Measurements from ENCODE around the gene RRM1. TPM values are rescaled to one million over a fixed set of nuclear protein-coding genes. Genes with fewer than 3 reads are reported as not detected.

The RRM1 gene
- total RNA-seq, 4 donors from 2014 or later, result 33.1 to 67.4 (median 43.6) TPM

DNA sequence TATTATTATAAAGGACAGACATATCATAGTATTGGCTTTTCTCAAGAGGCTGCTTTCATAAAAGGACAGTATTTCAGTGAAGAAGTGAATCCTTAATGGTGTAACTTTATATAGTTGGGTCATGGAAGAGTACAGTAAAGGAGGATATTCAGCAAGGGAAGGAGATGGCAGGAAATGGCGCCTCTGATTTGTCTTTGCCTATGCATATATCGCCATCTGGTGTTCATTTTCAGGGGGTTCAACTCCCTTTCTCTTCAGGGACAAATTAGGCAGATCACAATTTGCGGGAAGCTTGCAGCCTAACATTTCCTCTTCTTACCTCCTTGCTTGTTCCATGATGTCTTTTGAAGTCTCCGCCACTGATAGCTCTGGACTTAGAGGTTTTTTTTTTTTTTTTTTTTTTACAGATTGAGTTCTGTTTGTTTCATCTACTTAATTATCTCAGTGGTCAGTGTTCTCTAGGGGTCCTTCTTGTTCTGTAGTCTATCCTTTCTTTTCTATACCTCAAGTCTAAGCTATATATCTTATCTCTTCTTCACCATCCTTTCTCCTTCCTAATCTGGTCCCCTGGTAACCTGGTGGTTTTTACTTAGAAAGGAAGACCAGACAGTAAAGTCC is 21.8 kb upstream of the RRM1 start:
- no peak overlapping the region for H3K4me3 ChIP-seq
- 4 to 5% methylated on average over 4 of the region's 4 CpGs for WGBS, 2 donors (ENCODE audit: low coverage in 1 of 2)
- TF ChIP-seq, protein P1, sequence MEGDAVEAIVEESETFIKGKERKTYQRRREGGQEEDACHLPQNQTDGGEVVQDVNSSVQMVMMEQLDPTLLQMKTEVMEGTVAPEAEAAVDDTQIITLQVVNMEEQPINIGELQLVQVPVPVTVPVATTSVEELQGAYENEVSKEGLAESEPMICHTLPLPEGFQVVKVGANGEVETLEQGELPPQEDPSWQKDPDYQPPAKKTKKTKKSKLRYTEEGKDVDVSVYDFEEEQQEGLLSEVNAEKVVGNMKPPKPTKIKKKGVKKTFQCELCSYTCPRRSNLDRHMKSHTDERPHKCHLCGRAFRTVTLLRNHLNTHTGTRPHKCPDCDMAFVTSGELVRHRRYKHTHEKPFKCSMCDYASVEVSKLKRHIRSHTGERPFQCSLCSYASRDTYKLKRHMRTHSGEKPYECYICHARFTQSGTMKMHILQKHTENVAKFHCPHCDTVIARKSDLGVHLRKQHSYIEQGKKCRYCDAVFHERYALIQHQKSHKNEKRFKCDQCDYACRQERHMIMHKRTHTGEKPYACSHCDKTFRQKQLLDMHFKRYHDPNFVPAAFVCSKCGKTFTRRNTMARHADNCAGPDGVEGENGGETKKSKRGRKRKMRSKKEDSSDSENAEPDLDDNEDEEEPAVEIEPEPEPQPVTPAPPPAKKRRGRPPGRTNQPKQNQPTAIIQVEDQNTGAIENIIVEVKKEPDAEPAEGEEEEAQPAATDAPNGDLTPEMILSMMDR (IDR thresholded peaks at IDR 0.05), result peak; percentile 80 to 96 (median 87)
- TF ChIP-seq POLR2AphosphoS5 (IDR thresholded peaks at IDR 0.05) (peak; percentile 57), EP300 (IDR thresholded peaks at IDR 0.05) (no peak), POLR2A (IDR thresholded peaks at IDR 0.05) (no peak)
- peak; percentile 79 for ATAC-seq
- peaks cover 9 to 50% (median 10%) of the 10 kb centered on the region in 3 donors for H3K4me1 ChIP-seq
- no peaks in the 10 kb centered on the region for H3K27me3 ChIP-seq
- H3K36me3 ChIP-seq, result peaks cover 0 to 19% of the 10 kb centered on the region in 2 donors
- peak overlapping the region; percentile 26 to 61 (median 36) for H3K27ac ChIP-seq
- no peaks in the 10 kb centered on the region for H3K9me3 ChIP-seq

DNA sequence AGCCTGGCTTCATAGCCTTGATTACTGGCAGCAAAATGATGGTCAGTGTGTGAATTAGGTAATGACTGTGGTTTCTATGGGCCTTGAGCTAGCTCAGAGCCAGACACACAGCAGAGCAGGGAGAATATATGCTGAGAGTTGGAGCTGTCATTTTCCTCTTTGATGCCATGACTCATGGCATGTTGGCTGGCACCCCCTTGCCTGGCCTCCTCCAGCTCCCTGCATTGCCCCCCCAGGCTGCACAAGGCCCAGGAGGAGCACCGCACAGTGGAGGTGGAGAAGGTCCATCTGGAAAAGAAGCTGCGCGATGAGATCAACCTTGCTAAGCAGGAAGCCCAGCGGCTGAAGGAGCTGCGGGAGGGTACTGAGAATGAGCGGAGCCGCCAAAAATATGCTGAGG is 20.3 kb upstream of the RRM1 start:
- 94 to 95% methylated on average over 4 to 7 of the region's 7 CpGs for WGBS, 2 donors (ENCODE audit: low coverage in 1 of 2)
- peaks cover 9 to 38% (median 10%) of the 10 kb centered on the region in 3 donors for H3K4me1 ChIP-seq
- TF ChIP-seq POLR2A (IDR thresholded peaks at IDR 0.05) (no peak), POLR2AphosphoS5 (IDR thresholded peaks at IDR 0.05) (no peak), EP300 (IDR thresholded peaks at IDR 0.05) (no peak)
- TF ChIP-seq, protein P1 (IDR thresholded peaks at IDR 0.05), result no peak
- no peak for ATAC-seq
- no peaks in the 10 kb centered on the region for H3K9me3 ChIP-seq
- no peak overlapping the region for H3K27ac ChIP-seq
- H3K4me3 ChIP-seq, result no peak overlapping the region
- H3K36me3 ChIP-seq, result peaks cover 0 to 25% of the 10 kb centered on the region in 2 donors
- H3K27me3 ChIP-seq, result no peaks in the 10 kb centered on the region

DNA sequence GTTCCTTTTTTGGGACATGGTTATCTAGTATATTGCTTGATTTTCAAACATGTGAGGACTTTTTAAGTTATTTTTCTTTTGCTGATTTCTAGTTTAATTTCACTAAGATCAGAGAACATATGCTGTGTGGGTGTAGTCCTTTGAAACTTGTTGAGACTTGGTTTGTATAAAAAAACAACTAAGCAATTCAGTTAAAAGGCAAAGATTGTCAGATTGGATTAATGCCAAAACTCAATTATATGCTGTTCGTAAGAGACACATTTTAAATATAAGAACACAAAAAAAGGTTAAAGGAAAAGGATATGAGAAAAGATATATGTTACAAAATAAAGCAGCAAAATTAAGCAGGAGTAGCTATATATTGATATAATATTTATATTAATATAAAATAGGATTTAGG is 17.8 kb upstream of the RRM1 start:
- Histone ChIP-seq H3K4me1 (peaks cover 8 to 19% (median 8%) of the 10 kb centered on the region in 3 donors), H3K27me3 (no peaks in the 10 kb centered on the region), H3K9me3 (no peaks in the 10 kb centered on the region), H3K27ac (no peak overlapping the region), H3K36me3 (peaks cover 0 to 38% of the 10 kb centered on the region in 2 donors), H3K4me3 (no peak overlapping the region)
- TF ChIP-seq, protein P1 (IDR thresholded peaks at IDR 0.05), result no peak
- TF ChIP-seq POLR2AphosphoS5 (IDR thresholded peaks at IDR 0.05) (no peak), EP300 (IDR thresholded peaks at IDR 0.05) (no peak), POLR2A (IDR thresholded peaks at IDR 0.05) (no peak)
- WGBS, 2 donors (ENCODE audit: low coverage in 1 of 2), result 78 to 88% methylated on average over 1 of the region's 1 CpG
- no peak for ATAC-seq

DNA sequence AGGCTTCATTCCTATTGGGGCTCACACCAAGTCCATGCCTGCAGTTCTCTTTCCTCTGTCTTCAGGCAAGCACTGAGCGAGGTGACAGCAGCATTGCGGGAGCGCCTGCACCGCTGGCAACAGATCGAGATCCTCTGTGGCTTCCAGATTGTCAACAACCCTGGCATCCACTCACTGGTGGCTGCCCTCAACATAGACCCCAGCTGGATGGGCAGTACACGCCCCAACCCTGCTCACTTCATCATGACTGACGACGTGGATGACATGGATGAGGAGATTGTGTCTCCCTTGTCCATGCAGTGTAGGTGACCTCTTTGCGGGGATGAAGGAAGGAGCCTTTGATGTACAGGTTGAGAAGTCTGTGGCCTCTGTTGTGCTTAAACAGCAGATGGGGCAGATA is 11.4 kb upstream of the RRM1 start:
- H3K4me1 ChIP-seq, result no peaks in the 10 kb centered on the region
- H3K27ac ChIP-seq, result no peak overlapping the region
- peaks cover 3 to 81% of the 10 kb centered on the region in 2 donors for H3K36me3 ChIP-seq
- 57 to 100% methylated on average over 4 to 5 of the region's 9 CpGs for WGBS, 2 donors (ENCODE audit: low coverage in 1 of 2)
- no peak for ATAC-seq
- no peaks in the 10 kb centered on the region for H3K9me3 ChIP-seq
- H3K27me3 ChIP-seq, result no peaks in the 10 kb centered on the region
- H3K4me3 ChIP-seq, result no peak overlapping the region
- TF ChIP-seq POLR2AphosphoS5 (IDR thresholded peaks at IDR 0.05) (no peak), EP300 (IDR thresholded peaks at IDR 0.05) (no peak), POLR2A (IDR thresholded peaks at IDR 0.05) (no peak)
- TF ChIP-seq, protein P1 (IDR thresholded peaks at IDR 0.05), result no peak

Measured in gastroesophageal sphincter (tissue), 4 donors.